HFFc6 (cell line): ENCODE data around the gene FKBP9. TPM values are rescaled to one million over a fixed set of nuclear protein-coding genes. Genes with fewer than 3 reads are reported as not detected.

Source experiments
- DNase-seq: peaks from one replicate; pipeline ENCODE4 v3.0.0-alpha.2; 2018
- H3K27ac Mint-ChIP-seq: 2 replicates; pipeline ENCODE4 v1.8.0; 2020; ENCODE audit warnings: mild to moderate bottlenecking, mixed read lengths
- H3K27me3 Mint-ChIP-seq: 2 replicates; pipeline ENCODE4 v1.8.0; 2021; ENCODE audit warnings: mild to moderate bottlenecking, moderate library complexity, mixed read lengths; ENCODE audit not compliant: insufficient read depth
- H3K36me3 Mint-ChIP-seq: 2 replicates; pipeline ENCODE4 v1.8.0; 2021; ENCODE audit warnings: low read depth, mixed read lengths
- H3K4me1 Mint-ChIP-seq: 2 replicates; pipeline ENCODE4 v1.8.0; 2020; ENCODE audit warnings: low read depth, mixed read lengths
- H3K4me3 Mint-ChIP-seq: 2 replicates; pipeline ENCODE4 v1.8.0; 2020; ENCODE audit warnings: mild to moderate bottlenecking, moderate library complexity, mixed read lengths
- H3K9me3 Mint-ChIP-seq: 2 replicates; pipeline ENCODE4 v1.8.0; 2020; ENCODE audit warnings: mild to moderate bottlenecking, mixed read lengths
- CTCF ChIP-seq: fragments of 200-600 bp; sonication (generic); IDR thresholded peaks from 2 replicates; pipeline ENCODE4 v1.5.0; 2021; ENCODE audit warnings: antibody characterized with exemption, mild to moderate bottlenecking
- total RNA-seq, 6 experiments: library from RNA; stranded (reverse); fragmentation: NEBNext Ultra II Directional; extraction: Animal tissue kit (Norgen Biotek cat#: 25700); gene quantifications; 2 replicates in 1 of 6; 3 replicates in 5 of 6; pipeline ENCODE4 v1.2.3, GENCODE V29; 2021

Gene FKBP9
- total RNA-seq, 6 experiments from 2014 or later = 196 to 241 (median 214) TPM

- peak overlapping the region; percentile 79 for H3K27ac Mint-ChIP-seq
- peak overlapping the region; percentile 87 for H3K4me3 Mint-ChIP-seq
- peaks cover 67% of the 10 kb centered on the region for H3K4me1 Mint-ChIP-seq
- no peaks in the 10 kb centered on the region for H3K9me3 Mint-ChIP-seq
- no peak for DNase-seq
- no peak for TF ChIP-seq CTCF
- H3K27me3 Mint-ChIP-seq = no peaks in the 10 kb centered on the region; the same call in 1 of the 2 replicates
- H3K36me3 Mint-ChIP-seq = no peaks in the 10 kb centered on the region; the same call in 1 of the 2 replicates
Observed at GRCh38 chr7:33039903-33040292, 82.7 kb downstream of the FKBP9 start.

GRCh38 chr7:33040803-33041516, 83.7 kb downstream of the FKBP9 start:
- Mint-ChIP-seq H3K4me3 (peak overlapping the region; percentile 36; the same call in 1 of the 2 replicates), H3K9me3 (no peaks in the 10 kb centered on the region), H3K27me3 (no peaks in the 10 kb centered on the region; the same call in 1 of the 2 replicates), H3K4me1 (peaks cover 66% of the 10 kb centered on the region), H3K36me3 (no peaks in the 10 kb centered on the region; the same call in 1 of the 2 replicates), H3K27ac (peak overlapping the region; percentile 58)
- DNase-seq = no peak
- TF ChIP-seq CTCF = no peak

GRCh38 chr7:33041631-33042428, 84.6 kb downstream of the FKBP9 start:
- H3K36me3 Mint-ChIP-seq = no peaks in the 10 kb centered on the region; the same call in 1 of the 2 replicates
- H3K27me3 Mint-ChIP-seq = no peaks in the 10 kb centered on the region
- no peak overlapping the region for H3K4me3 Mint-ChIP-seq
- no peak for TF ChIP-seq CTCF
- H3K9me3 Mint-ChIP-seq = no peaks in the 10 kb centered on the region
- H3K4me1 Mint-ChIP-seq = peaks cover 61% of the 10 kb centered on the region
- 0 out of 2 replicates have a peak overlapping the region, but pooled peaks have one; percentile 3 for H3K27ac Mint-ChIP-seq
- DNase-seq = no peak

GRCh38 chr7:33043501-33044400, 86.5 kb downstream of the FKBP9 start:
- Mint-ChIP-seq H3K36me3 (no peaks in the 10 kb centered on the region), H3K27me3 (no peaks in the 10 kb centered on the region), H3K4me1 (peaks cover 48% of the 10 kb centered on the region), H3K4me3 (no peak overlapping the region), H3K9me3 (no peaks in the 10 kb centered on the region), H3K27ac (peak overlapping the region; percentile 37)
- no peak for DNase-seq
- TF ChIP-seq CTCF = no peak

GRCh38 chr7:33044401-33044718, 87.1 kb downstream of the FKBP9 start:
- no peak overlapping the region for H3K27ac Mint-ChIP-seq
- no peak for DNase-seq
- no peaks in the 10 kb centered on the region for H3K36me3 Mint-ChIP-seq
- H3K9me3 Mint-ChIP-seq = no peaks in the 10 kb centered on the region
- TF ChIP-seq CTCF = no peak
- H3K4me3 Mint-ChIP-seq = no peak overlapping the region
- H3K4me1 Mint-ChIP-seq = peaks cover 51% of the 10 kb centered on the region
- H3K27me3 Mint-ChIP-seq = no peaks in the 10 kb centered on the region
